Measurements from ENCODE around the gene ALKBH8. TPM values are rescaled to one million over a fixed set of nuclear protein-coding genes. Genes with fewer than 3 reads are reported as not detected.
"Not testable (repeated sequence)": the region's sequence is repeated elsewhere in the genome, so short reads cannot be mapped to it uniquely, and the experiment has no call there.

The ALKBH8 gene
- total RNA-seq, 1 experiment from 2014 or later, result 9.1 TPM

- intact Hi-C loops (cut with micrococcal nuclease; ENCODE audit: unreplicated experiment), result no loop called here
- BruUV-seq (replicated peaks), result no TSS peak
- CTCF ChIA-PET, result no interaction called here
Measured at GRCh38 chr11:107501713-107502112, 63.8 kb downstream of the ALKBH8 start.

GRCh38 chr11:107497371-107497770 lies 68.2 kb downstream of the ALKBH8 start:
- H3K36me3 ChIP-seq (ENCODE audit: control insufficient read depth, insufficient read depth, low read length); DNase-seq (ENCODE audit: low read depth, low spot score); H3K27ac ChIP-seq (ENCODE audit: low read length); BruUV-seq (replicated peaks); CTCF ChIA-PET; H3K27me3 ChIP-seq (ENCODE audit: control insufficient read depth, insufficient read depth, low read length); H3K4me1 ChIP-seq (ENCODE audit: control insufficient read depth, insufficient read depth, low read length); in situ Hi-C loops (cut with HindIII; ENCODE audit: low pct_unique_long_range_greater_than_20kb, low sequenced_read_pairs); H3K4me3 ChIP-seq (ENCODE audit: low read depth in 2 of 2, low read length in 2 of 2); intact Hi-C loops (cut with micrococcal nuclease; ENCODE audit: unreplicated experiment); H3K9me3 ChIP-seq (ENCODE audit: control insufficient read depth, insufficient read depth, low read depth, low read length); ATAC-seq; POLR2A ChIA-PET: not testable (repeated sequence)

More at GRCh38 chr11:107501713-107502112, 63.8 kb downstream of the ALKBH8 start:
- no peaks in the 10 kb centered on the region for H3K4me1 ChIP-seq (ENCODE audit: control insufficient read depth, insufficient read depth, low read length)
- no peak for ATAC-seq
- no peaks in the 10 kb centered on the region for H3K27me3 ChIP-seq (ENCODE audit: control insufficient read depth, insufficient read depth, low read length)
- H3K27ac ChIP-seq (ENCODE audit: low read length), result no peak overlapping the region
- H3K4me3 ChIP-seq (ENCODE audit: low read depth in 2 of 2, low read length in 2 of 2), result no peak overlapping the region
- POLR2A ChIA-PET, result interaction anchor here (0.6 kb wide), 1 partner anchor 400 kb away, joined by 7 read pairs; no protein-coding TSS in a partner anchor
- peaks cover 15% of the 10 kb centered on the region; the same call in 1 of the 2 replicates for H3K9me3 ChIP-seq (ENCODE audit: control insufficient read depth, insufficient read depth, low read depth, low read length)
- H3K36me3 ChIP-seq (ENCODE audit: control insufficient read depth, insufficient read depth, low read length), result no peaks in the 10 kb centered on the region; the same call in 1 of the 2 replicates
- in situ Hi-C loops (cut with HindIII; ENCODE audit: low pct_unique_long_range_greater_than_20kb, low sequenced_read_pairs), result no loop called here
- DNase-seq (ENCODE audit: low read depth, low spot score), result no peak
- TF ChIP-seq SIN3A (IDR thresholded peaks at IDR 0.05; ENCODE audit: borderline replicate concordance, insufficient read depth, low read depth, low read length) (no peak), TCF7L2 (IDR thresholded peaks at IDR 0.05; ENCODE audit: low read depth, low read length) (no peak), POLR2AphosphoS5 (IDR thresholded peaks at IDR 0.05; ENCODE audit: low read depth, low read length) (no peak), CTCF (IDR thresholded peaks at IDR 0.05) (no peak), REST (IDR thresholded peaks at IDR 0.05; ENCODE audit: insufficient read depth in 1 of 2, low read depth in 2 of 2, low read length in 1 of 2) (no peak)

GRCh38 chr11:107496011-107496410 lies 69.5 kb downstream of the ALKBH8 start:
- no peak overlapping the region for H3K4me3 ChIP-seq (ENCODE audit: low read depth in 2 of 2, low read length in 2 of 2)
- no peak overlapping the region for H3K27ac ChIP-seq (ENCODE audit: low read length)
- ChIA-PET POLR2A (no interaction called here), CTCF (no interaction called here)
- no peaks in the 10 kb centered on the region for H3K9me3 ChIP-seq (ENCODE audit: control insufficient read depth, insufficient read depth, low read depth, low read length)
- ATAC-seq, result no peak
- DNase-seq (ENCODE audit: low read depth, low spot score), result no peak
- TF ChIP-seq SIN3A (IDR thresholded peaks at IDR 0.05; ENCODE audit: borderline replicate concordance, insufficient read depth, low read depth, low read length), result no peak
- no peak for TF ChIP-seq CTCF (IDR thresholded peaks at IDR 0.05)
- TF ChIP-seq REST (IDR thresholded peaks at IDR 0.05; ENCODE audit: insufficient read depth in 1 of 2, low read depth in 2 of 2, low read length in 1 of 2), result no peak
- no peak for TF ChIP-seq POLR2AphosphoS5 (IDR thresholded peaks at IDR 0.05; ENCODE audit: low read depth, low read length)
- no peak for TF ChIP-seq TCF7L2 (IDR thresholded peaks at IDR 0.05; ENCODE audit: low read depth, low read length)
- intact Hi-C loops (cut with micrococcal nuclease; ENCODE audit: unreplicated experiment) (no loop called here), in situ Hi-C loops (cut with HindIII; ENCODE audit: low pct_unique_long_range_greater_than_20kb, low sequenced_read_pairs) (no loop called here)
- no peaks in the 10 kb centered on the region for H3K4me1 ChIP-seq (ENCODE audit: control insufficient read depth, insufficient read depth, low read length)
- no TSS peak for BruUV-seq (replicated peaks)
- H3K36me3 ChIP-seq (ENCODE audit: control insufficient read depth, insufficient read depth, low read length), result no peaks in the 10 kb centered on the region
- H3K27me3 ChIP-seq (ENCODE audit: control insufficient read depth, insufficient read depth, low read length), result no peaks in the 10 kb centered on the region

Measured in Panc1 (cell line).